Renal cortical epithelial cell (primary cell): Measurements from ENCODE around the gene SIRPA. TPM values are rescaled to one million over a fixed set of nuclear protein-coding genes. Genes with fewer than 3 reads are reported as not detected.

Experiments
- DNase-seq: peaks from one replicate; pipeline ENCODE4 v3.0.0-alpha.2; 2011; ENCODE audit warnings: low read depth
- total RNA-seq: library from RNA; depleted of rRNA; stranded (reverse); fragments of >200 nt; gene quantifications from 2 replicates; pipeline ENCODE4 v1.2.3, GENCODE V29; 2014

SIRPA gene
- total RNA-seq, 1 donor from 2014 or later, result 56.9 TPM

GRCh38 chr20:1947535-1947846 lies 52.3 kb downstream of the SIRPA start:
- DNase-seq, result no peak

- no peak for DNase-seq
These were observed 54.3 kb downstream of the SIRPA start for GRCh38 chr20:1949347-1950100.

- no peak for DNase-seq
These were observed 55.6 kb downstream of the SIRPA start for GRCh38 chr20:1950836-1951235.

GRCh38 chr20:1951436-1952115 lies 56.4 kb downstream of the SIRPA start:
- no peak for DNase-seq

- DNase-seq, result no peak
These were observed 57.7 kb downstream of the SIRPA start for GRCh38 chr20:1952737-1953530.

- no peak for DNase-seq
These were observed 58.4 kb downstream of the SIRPA start for GRCh38 chr20:1953621-1954020.

- no peak for DNase-seq
These were observed 60.0 kb downstream of the SIRPA start for GRCh38 chr20:1955217-1955616.

GRCh38 chr20:1958426-1958825 lies 63.2 kb downstream of the SIRPA start:
- DNase-seq, result no peak

- DNase-seq, result no peak
These were observed 63.9 kb downstream of the SIRPA start for GRCh38 chr20:1959156-1959555.

GRCh38 chr20:1961374-1961773 lies 66.2 kb downstream of the SIRPA start:
- DNase-seq, result no peak

GRCh38 chr20:1964061-1964460 lies 68.9 kb downstream of the SIRPA start:
- DNase-seq, result no peak

- DNase-seq, result no peak
These were observed 69.6 kb downstream of the SIRPA start for GRCh38 chr20:1964659-1965405.

GRCh38 chr20:1965520-1966351 lies 70.5 kb downstream of the SIRPA start:
- peak; percentile 36 for DNase-seq

- no peak for DNase-seq
These were observed 73.8 kb downstream of the SIRPA start for GRCh38 chr20:1968964-1969363.

- no peak for DNase-seq
These were observed 76.8 kb downstream of the SIRPA start for GRCh38 chr20:1971893-1972586.

GRCh38 chr20:1973601-1974440 lies 78.6 kb downstream of the SIRPA start:
- DNase-seq, result no peak

GRCh38 chr20:1975291-1975690 lies 80.1 kb downstream of the SIRPA start:
- DNase-seq, result no peak

GRCh38 chr20:1979106-1979778 lies 84.0 kb downstream of the SIRPA start:
- peak; percentile 14 for DNase-seq

- no peak for DNase-seq
These were observed 87.5 kb downstream of the SIRPA start for GRCh38 chr20:1982686-1983085.
